OCI-LY3 (cell line): Measurements from ENCODE around the gene COL4A4.

ENCODE experiments used
- CTCF ChIP-seq: fragments of 200-600, 300-600 bp; sonication (generic); IDR thresholded peaks from 2 replicates; pipeline ENCODE4 v1.5.1; 2014; ENCODE audit warnings: antibody characterized with exemption, low read length, low read depth
- EZH2phosphoT487 ChIP-seq: fragments of 200-600 bp; shearing (Covaris generic); IDR thresholded peaks from 2 replicates; pipeline ENCODE4 v1.6.1; 2018; ENCODE audit warnings: antibody characterized with exemption, mixed run types, low read depth

GRCh38 chr2:226994775-226995174 is 169.2 kb downstream of the COL4A4 start:
- TF ChIP-seq CTCF (no peak), EZH2phosphoT487 (no peak)
